ENCODE data around the gene ACOT8.
"Not testable (repeated sequence)": the region's sequence is repeated elsewhere in the genome, so short reads cannot be mapped to it uniquely, and the experiment has no call there.

The ACOT8 gene

GRCh38 chr20:45832619-45833018 lies 24.6 kb downstream of the ACOT8 start:
- no peaks in the 10 kb centered on the region for H3K9me3 Mint-ChIP-seq
- no peak for ATAC-seq
- H3K36me3 Mint-ChIP-seq, result no peaks in the 10 kb centered on the region
- peaks cover 10% of the 10 kb centered on the region for H3K4me1 Mint-ChIP-seq
- peak overlapping the region; percentile 79 for H3K4me3 Mint-ChIP-seq
- H3K27me3 Mint-ChIP-seq, result no peaks in the 10 kb centered on the region
- peak overlapping the region; percentile 69 for H3K27ac Mint-ChIP-seq

- not testable (repeated sequence) for H3K9me3 Mint-ChIP-seq, H3K4me3 Mint-ChIP-seq
- peaks cover 14% of the 10 kb centered on the region for H3K4me1 Mint-ChIP-seq
Observed at GRCh38 chr20:45829673-45830106, 27.5 kb downstream of the ACOT8 start.

GRCh38 chr20:45828589-45828988 lies 28.6 kb downstream of the ACOT8 start:
- Mint-ChIP-seq H3K27ac (no peak overlapping the region), H3K9me3 (no peaks in the 10 kb centered on the region), H3K4me1 (peaks cover 25% of the 10 kb centered on the region), H3K36me3 (no peaks in the 10 kb centered on the region), H3K4me3 (no peak overlapping the region), H3K27me3 (peaks cover 13% of the 10 kb centered on the region)
- no peak for ATAC-seq

More at GRCh38 chr20:45829673-45830106, 27.5 kb downstream of the ACOT8 start:
- not testable (repeated sequence) for ATAC-seq, H3K27ac Mint-ChIP-seq, H3K27me3 Mint-ChIP-seq, H3K36me3 Mint-ChIP-seq

DNA sequence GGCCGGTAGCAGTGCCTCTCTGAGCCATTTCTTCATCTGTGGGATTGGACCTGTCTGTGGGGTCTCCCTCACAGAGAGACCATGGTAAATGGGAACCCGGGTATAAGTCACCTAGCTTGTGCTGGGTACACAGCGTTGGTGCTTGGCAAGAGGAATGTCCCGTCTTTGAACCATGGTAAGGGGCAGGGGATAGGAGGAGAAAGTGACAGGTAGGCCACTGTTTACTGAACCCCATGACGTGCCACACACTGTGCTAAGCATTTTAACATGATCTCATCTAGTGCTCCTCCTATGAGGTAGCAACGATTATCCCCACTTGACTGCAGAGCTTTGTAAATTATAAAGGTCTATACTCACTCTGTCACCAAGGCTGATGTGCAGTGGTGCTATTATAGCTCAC lies 29.5 kb downstream of the ACOT8 start:
- Mint-ChIP-seq H3K36me3 (no peaks in the 10 kb centered on the region), H3K4me1 (peaks cover 23% of the 10 kb centered on the region), H3K4me3 (no peak overlapping the region), H3K27me3 (peaks cover 21% of the 10 kb centered on the region), H3K9me3 (no peaks in the 10 kb centered on the region), H3K27ac (no peak overlapping the region)
- ATAC-seq, result no peak

- Mint-ChIP-seq H3K27ac (no peak within 1 kb of the TSS), H3K9me3 (no peaks in the 10 kb centered on the region), H3K4me3 (no peak within 1 kb of the TSS), H3K4me1 (peaks cover 26% of the 10 kb centered on the region), H3K27me3 (peaks cover 22% of the 10 kb centered on the region), H3K36me3 (no peaks in the 10 kb centered on the region)
- ATAC-seq, result no peak
Observed at GRCh38 chr20:45827030-45827652, 30.1 kb downstream of the ACOT8 start, which contains the start of gene TNNC2. Gene TNNC2, minus strand, starts transcription at chr20:45827312. Its CDS starts 64 bp downstream, at chr20:45827248.

DNA sequence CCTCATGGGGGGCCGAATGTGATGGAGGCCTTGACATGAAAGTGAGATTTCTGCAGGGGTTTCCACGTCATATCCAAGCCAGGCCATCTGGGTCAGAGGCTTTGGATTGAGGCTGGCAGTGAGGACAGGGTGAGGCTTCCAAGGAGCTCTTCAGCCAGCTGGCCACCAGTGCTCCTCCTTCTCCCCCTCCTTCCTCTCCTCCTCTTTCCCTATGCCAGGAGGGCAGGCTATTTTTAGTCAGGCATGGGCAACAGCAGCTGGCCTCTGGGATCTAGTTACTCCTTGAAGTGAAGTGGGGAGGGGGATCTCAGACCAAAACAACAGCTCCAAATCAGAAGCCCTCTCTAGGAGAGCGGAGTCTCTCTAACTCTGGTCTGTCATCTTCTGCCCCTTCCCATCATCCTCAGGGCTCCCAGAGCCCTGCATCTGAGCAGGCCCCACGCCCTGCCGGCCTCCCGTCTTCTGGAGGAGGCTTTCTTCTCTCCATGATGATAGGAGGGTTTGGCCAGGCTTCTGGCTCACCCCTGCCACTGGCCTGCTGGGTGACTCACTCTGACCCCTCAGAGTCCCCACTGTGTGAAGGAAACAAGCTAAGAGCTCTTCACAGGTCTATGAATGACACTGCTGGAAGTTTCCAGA lies 30.7 kb downstream of the ACOT8 start:
- H3K27ac Mint-ChIP-seq, result no peak overlapping the region
- peaks cover 22% of the 10 kb centered on the region for H3K27me3 Mint-ChIP-seq
- peaks cover 26% of the 10 kb centered on the region for H3K4me1 Mint-ChIP-seq
- H3K4me3 Mint-ChIP-seq, result no peak overlapping the region
- no peaks in the 10 kb centered on the region for H3K9me3 Mint-ChIP-seq
- no peak for ATAC-seq
- no peaks in the 10 kb centered on the region for H3K36me3 Mint-ChIP-seq

DNA sequence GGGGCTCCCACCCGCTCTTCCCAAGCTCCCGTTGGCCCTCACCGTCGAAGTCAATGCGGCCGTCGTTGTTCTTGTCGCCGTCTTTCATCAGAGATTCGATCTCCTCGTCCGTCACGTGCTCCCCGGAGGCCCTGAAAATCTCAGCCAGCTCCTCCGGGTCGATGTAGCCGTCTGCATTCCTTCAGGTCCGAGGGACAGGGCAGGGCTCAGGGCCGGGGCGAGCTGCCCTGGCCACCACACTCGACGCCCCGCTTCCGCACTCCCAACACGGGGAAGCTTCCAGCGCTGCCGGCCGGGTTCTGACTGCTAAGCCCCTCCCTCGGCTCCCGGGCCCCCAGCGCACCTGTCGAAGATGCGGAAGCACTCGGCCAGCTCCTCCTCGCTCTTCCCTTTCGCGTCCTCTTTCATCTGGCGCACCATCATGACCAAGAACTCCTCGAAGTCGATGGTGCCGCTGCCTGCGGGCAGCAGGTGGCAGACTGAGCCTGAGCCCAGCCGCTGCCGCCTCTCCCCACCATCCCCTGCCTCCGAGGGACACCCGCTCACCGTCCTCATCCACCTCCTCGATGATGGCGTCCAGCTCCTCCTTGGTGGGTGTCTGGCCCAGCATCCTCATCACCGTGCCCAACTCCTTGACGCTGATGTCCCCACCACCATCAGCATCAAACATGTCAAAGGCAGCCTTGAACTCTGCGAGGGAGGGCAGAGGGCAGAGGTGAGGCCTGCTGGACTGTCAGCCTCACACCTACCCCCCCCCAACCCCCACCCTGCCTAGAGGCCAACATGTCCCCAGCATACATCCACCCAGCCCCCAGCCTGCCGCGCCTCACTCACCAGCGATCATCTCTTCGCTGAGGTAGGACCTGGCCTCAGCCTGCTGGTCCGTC lies 33.0 kb downstream of the ACOT8 start:
- ATAC-seq, result peak; percentile 69
- Mint-ChIP-seq H3K36me3 (no peaks in the 10 kb centered on the region), H3K9me3 (no peaks in the 10 kb centered on the region), H3K27me3 (peaks cover 22% of the 10 kb centered on the region), H3K27ac (peak overlapping the region; percentile 83), H3K4me3 (peak overlapping the region; percentile 79), H3K4me1 (peaks cover 32% of the 10 kb centered on the region)

DNA sequence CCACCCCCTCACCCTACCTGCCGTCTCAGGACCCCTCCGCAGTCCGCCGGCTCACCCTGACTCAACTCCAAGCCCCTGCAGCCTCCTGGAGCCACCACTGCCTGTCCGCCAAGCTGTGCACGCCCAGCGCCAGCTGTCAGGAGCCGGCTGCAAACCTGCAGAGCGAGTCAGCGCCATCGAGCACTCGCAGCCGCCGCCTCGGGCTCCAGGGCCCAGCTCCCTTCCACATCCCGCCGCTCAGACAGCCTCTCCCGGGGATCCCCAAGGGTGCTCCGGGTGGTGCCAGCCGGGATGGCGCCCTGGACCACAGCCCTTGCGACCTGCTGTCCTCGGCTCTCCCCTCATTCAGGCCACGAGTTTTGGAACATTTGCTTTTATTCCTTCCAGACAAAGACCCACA lies 34.3 kb downstream of the ACOT8 start:
- Mint-ChIP-seq H3K4me3 (peak overlapping the region; percentile 50), H3K27ac (no peak overlapping the region), H3K27me3 (peaks cover 22% of the 10 kb centered on the region), H3K36me3 (no peaks in the 10 kb centered on the region), H3K4me1 (peaks cover 32% of the 10 kb centered on the region), H3K9me3 (no peaks in the 10 kb centered on the region)
- no peak for ATAC-seq

DNA sequence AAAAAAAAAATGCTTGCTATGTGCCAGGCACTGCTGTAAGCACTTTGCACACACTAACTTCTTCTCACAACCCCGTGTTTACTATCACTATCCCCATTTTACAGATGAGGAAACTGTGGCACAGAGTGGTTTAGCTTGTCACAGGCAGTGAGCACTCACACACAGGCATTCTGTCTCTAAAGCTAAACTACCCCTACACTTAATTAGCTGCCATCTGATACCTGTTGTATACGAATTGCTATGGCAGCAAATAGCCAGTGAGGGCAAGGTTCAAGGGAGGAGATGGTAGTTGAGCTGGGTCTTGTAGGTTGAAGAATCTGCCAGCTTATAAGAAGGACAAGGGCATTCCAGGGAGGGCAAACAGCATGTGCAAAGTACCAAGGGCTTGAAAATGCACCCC lies 35.2 kb downstream of the ACOT8 start:
- no peak for ATAC-seq
- H3K36me3 Mint-ChIP-seq, result no peaks in the 10 kb centered on the region
- H3K4me3 Mint-ChIP-seq, result no peak overlapping the region
- peaks cover 22% of the 10 kb centered on the region for H3K27me3 Mint-ChIP-seq
- H3K4me1 Mint-ChIP-seq, result peaks cover 32% of the 10 kb centered on the region
- no peak overlapping the region for H3K27ac Mint-ChIP-seq
- H3K9me3 Mint-ChIP-seq, result no peaks in the 10 kb centered on the region

DNA sequence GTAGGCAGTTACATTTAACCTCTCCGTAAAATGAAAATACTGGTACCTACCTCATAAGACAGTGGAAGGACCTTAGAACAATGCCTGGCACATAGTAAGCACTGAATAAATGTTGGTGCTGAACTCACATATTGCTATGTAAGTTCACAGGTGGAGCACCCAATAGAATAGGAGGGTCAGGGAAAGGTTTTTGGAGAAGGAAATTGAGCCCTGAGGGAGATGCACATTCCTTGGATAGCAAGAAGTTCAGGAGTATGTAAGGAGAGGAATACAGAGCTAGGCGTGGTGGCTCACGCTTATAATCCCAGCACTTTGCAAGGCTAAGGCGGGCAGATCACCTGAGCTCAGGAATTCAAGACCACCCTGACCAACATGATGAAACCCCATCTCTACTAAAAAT lies 37.7 kb downstream of the ACOT8 start:
- H3K9me3 Mint-ChIP-seq, result no peaks in the 10 kb centered on the region
- H3K27ac Mint-ChIP-seq, result no peak overlapping the region
- ATAC-seq, result no peak
- peaks cover 26% of the 10 kb centered on the region for H3K4me1 Mint-ChIP-seq
- H3K27me3 Mint-ChIP-seq, result peaks cover 18% of the 10 kb centered on the region
- H3K36me3 Mint-ChIP-seq, result no peaks in the 10 kb centered on the region
- H3K4me3 Mint-ChIP-seq, result no peak overlapping the region

GRCh38 chr20:45818239-45818638 lies 39.0 kb downstream of the ACOT8 start:
- no peak overlapping the region for H3K27ac Mint-ChIP-seq
- peaks cover 10% of the 10 kb centered on the region for H3K27me3 Mint-ChIP-seq
- ATAC-seq, result no peak
- peaks cover 18% of the 10 kb centered on the region for H3K4me1 Mint-ChIP-seq
- no peaks in the 10 kb centered on the region for H3K9me3 Mint-ChIP-seq
- H3K36me3 Mint-ChIP-seq, result no peaks in the 10 kb centered on the region
- no peak overlapping the region for H3K4me3 Mint-ChIP-seq

DNA sequence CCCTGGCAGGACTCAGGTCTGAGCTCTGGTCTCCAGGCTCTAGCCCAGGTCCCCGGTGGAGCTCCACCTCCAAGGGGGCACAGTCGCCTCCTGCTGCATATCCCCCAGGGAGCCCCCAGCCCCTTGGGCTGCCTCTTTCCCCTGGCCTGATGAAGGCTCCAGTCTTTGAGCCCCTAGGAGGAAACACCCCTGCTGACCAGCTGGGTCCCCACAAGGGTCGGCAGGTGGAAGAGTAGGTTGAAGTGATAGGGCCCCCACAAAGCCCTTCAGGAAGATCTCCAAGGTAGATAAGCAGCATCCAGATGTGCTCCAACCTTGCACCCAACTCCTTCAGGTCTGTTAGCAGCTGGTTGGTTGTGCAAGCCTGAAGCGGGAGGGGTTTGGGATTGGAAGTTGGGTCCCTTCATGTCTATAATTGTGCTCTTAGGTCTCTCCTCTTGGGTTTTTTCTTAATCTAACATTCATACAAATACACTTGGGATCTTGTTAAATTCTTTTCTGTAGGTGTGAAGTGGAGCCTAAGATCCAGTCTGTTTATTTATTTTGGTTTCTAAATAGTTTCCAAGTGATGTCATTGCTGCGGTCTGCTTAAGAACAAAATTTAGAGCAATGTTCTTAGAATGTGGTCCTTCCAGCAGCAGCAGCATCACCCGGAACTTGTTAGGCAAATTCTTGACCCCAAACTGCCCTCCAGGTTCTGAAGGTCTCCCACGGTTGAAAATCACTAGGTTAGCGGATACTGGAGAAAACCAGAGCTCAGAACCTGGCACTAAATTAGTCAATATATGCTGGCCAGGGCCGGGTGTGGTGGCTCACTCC lies 39.6 kb downstream of the ACOT8 start:
- Mint-ChIP-seq H3K9me3 (no peaks in the 10 kb centered on the region), H3K36me3 (no peaks in the 10 kb centered on the region), H3K4me1 (peaks cover 18% of the 10 kb centered on the region), H3K27me3 (peaks cover 10% of the 10 kb centered on the region), H3K4me3 (no peak overlapping the region), H3K27ac (no peak overlapping the region)
- no peak for ATAC-seq

DNA sequence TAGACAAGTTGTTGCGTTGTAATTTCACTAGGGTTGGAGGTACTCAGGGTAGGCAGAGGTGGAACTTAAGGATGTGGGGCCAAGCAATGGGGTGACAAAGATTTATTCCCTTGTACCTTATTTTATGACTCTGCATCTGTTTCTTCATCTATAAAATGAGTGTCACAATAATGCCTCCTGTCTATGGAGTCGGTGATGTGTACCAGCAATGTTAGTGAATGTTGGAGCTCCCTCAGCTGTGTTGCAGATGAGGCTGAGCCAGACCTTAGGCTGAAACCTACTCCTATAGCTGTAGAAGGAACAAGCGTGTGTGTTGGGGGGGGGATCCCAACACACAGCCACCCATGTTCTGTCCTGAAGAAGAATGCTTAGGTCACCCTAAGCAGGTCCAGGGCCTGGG lies 40.2 kb downstream of the ACOT8 start:
- Mint-ChIP-seq H3K4me3 (no peak overlapping the region), H3K9me3 (no peaks in the 10 kb centered on the region), H3K27me3 (peaks cover 13% of the 10 kb centered on the region), H3K4me1 (peaks cover 21% of the 10 kb centered on the region), H3K36me3 (peaks cover 3% of the 10 kb centered on the region), H3K27ac (no peak overlapping the region)
- no peak for ATAC-seq

DNA sequence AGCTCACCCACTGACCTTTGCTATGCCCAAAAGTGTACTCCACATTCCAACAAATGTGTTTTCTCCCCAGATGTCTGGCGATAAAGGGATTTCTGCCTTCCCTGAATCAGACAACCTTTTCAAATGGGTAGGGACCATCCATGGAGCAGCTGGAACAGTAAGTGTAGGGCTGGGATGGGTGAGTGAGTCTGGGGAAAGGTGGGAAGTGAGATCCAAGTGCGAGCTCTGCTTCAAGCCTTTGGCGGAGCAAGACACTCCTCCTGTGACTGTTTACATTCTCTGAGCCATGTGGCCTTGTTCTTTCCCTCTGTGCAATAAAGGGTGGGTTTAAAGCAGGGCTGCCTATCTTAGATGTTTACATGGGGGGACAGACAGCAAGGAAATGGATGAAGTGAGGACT lies 42.9 kb downstream of the ACOT8 start:
- ATAC-seq, result no peak
- Mint-ChIP-seq H3K27ac (no peak overlapping the region), H3K36me3 (peaks cover 27% of the 10 kb centered on the region), H3K9me3 (no peaks in the 10 kb centered on the region), H3K4me1 (peaks cover 18% of the 10 kb centered on the region), H3K4me3 (no peak overlapping the region), H3K27me3 (peaks cover 13% of the 10 kb centered on the region)

- Mint-ChIP-seq H3K4me3 (peak overlapping the region; percentile 88), H3K9me3 (no peaks in the 10 kb centered on the region), H3K4me1 (peaks cover 18% of the 10 kb centered on the region), H3K27me3 (peaks cover 13% of the 10 kb centered on the region), H3K36me3 (peaks cover 31% of the 10 kb centered on the region), H3K27ac (peak overlapping the region; percentile 76)
- no peak for ATAC-seq
Observed at GRCh38 chr20:45813489-45813888, 43.7 kb downstream of the ACOT8 start.

Measured in stimulated activated memory B cell treated with anti-CD40 and anti-IgM and Interleukin-4, amounts not matched to agents 10 μg/mL and 1 μg/mL and 100 μg/mL, for 72 hours (primary cell).